H1 (cell line): ENCODE measurements around the gene RNASE4. TPM values are rescaled to one million over a fixed set of nuclear protein-coding genes. Genes with fewer than 3 reads are reported as not detected.
A peak's percentile ranks its signal among the peaks of the same experiment; 100 is the strongest.

Source experiments
- CTCF ChIA-PET: fragments of 300-600 bp; sonication (Branson Sonifier 250); formaldehyde crosslinking; loops from one replicate; lab custom pipeline; 2021; ENCODE audit not compliant: partially characterized antibody; lab: Charles Lee
- POLR2A ChIA-PET: fragments of 300-600 bp; sonication (Branson Sonifier 250); formaldehyde crosslinking; loops from one replicate; lab custom pipeline; 2021; ENCODE audit warnings: inconsistent platforms; ENCODE audit not compliant: partially characterized antibody; lab: Charles Lee
- DNase-seq, 2 experiments: peaks; one replicate each; pipeline versions ENCODE4 v3.0.0 to v3.0.0-alpha.2; 2010 to 2022; ENCODE audit warnings: low spot score in 2 of 2, low read depth in 1 of 2, mixed read lengths in 1 of 2
- FAIRE-seq: peaks from 2 replicates; lab custom pipeline; 2011; peaks lifted over from hg19 to GRCh38; lab: Jason Lieb, UNC
- H2AFZ ChIP-seq: 2 replicates; pipeline ENCODE4 v1.8.1; 2012; ENCODE audit warnings: low read length, inconsistent platforms
- H2AK5ac ChIP-seq: 2 replicates; pipeline ENCODE4 v1.6.1; 2013; ENCODE audit warnings: low read depth, low read length
- H2BK120ac ChIP-seq: replicated peaks from 2 replicates; pipeline ENCODE3; 2013; ENCODE audit warnings: low read depth, low read length, inconsistent platforms
- H2BK12ac ChIP-seq: 2 replicates; pipeline ENCODE4 v1.6.1; 2013; ENCODE audit warnings: low read depth, low read length
- H2BK15ac ChIP-seq: 2 replicates; pipeline ENCODE4 v1.6.1; 2013; ENCODE audit warnings: low read length
- H2BK20ac ChIP-seq: 2 replicates; pipeline ENCODE4 v1.6.1; 2013; ENCODE audit warnings: low read length
- H2BK5ac ChIP-seq: 2 replicates; pipeline ENCODE4 v1.6.1; 2013; ENCODE audit warnings: low read depth, low read length
- H3K14ac ChIP-seq: 2 replicates; pipeline ENCODE4 v1.6.1; 2013; ENCODE audit warnings: inconsistent platforms; ENCODE audit not compliant: insufficient read length
- H3K18ac ChIP-seq: 2 replicates; pipeline ENCODE4 v1.6.1; 2013; ENCODE audit warnings: low read length; ENCODE audit errors: extremely low read depth
- H3K23ac ChIP-seq: 2 replicates; pipeline ENCODE4 v1.6.1; 2013; ENCODE audit warnings: inconsistent platforms; ENCODE audit not compliant: insufficient read length
- H3K23me2 ChIP-seq: 2 replicates; pipeline ENCODE4 v1.6.1; 2013; ENCODE audit warnings: low read depth, low read length
- H3K27ac ChIP-seq: 2 replicates; pipeline ENCODE4 v1.6.1; 2011; ENCODE audit warnings: low read depth, low read length, inconsistent platforms
- H3K27me3 ChIP-seq, 4 experiments: replicated peaks in 1 of 4; 1 replicate in 1 of 4; 2 replicates in 3 of 4; pipeline versions ENCODE4 v1.6.1 to v1.8.1; 2011 to 2013; ENCODE audit warnings: low read length in 3 of 4, mild to moderate bottlenecking in 3 of 4, inconsistent platforms in 2 of 4, mixed read lengths in 2 of 4, moderate library complexity in 1 of 4; ENCODE audit not compliant: control insufficient read depth in 3 of 4, insufficient read depth in 3 of 4; ENCODE audit errors: extremely low read depth in 1 of 4
- H3K36me3 ChIP-seq, 4 experiments: 2 replicates each; pipeline versions ENCODE4 v1.6.1 to v1.8.1; 2011 to 2013; ENCODE audit warnings: mild to moderate bottlenecking in 4 of 4, low read length in 3 of 4, moderate library complexity in 2 of 4, control low read depth in 1 of 4, inconsistent platforms in 1 of 4; ENCODE audit not compliant: insufficient read depth in 4 of 4, control insufficient read depth in 2 of 4
- H3K4ac ChIP-seq: replicated peaks from 2 replicates; pipeline ENCODE3; 2013; ENCODE audit warnings: low read length, low read depth, mixed read lengths, inconsistent platforms; ENCODE audit not compliant: insufficient read length
- H3K4me1 ChIP-seq, 4 experiments: replicated peaks in 1 of 4; 1 replicate in 1 of 4; 2 replicates in 3 of 4; pipeline versions ENCODE4 v1.6.1 to v1.8.1; 2011 to 2013; ENCODE audit warnings: low read length in 3 of 4, inconsistent platforms in 2 of 4, mixed read lengths in 1 of 4; ENCODE audit not compliant: insufficient read depth in 4 of 4, control insufficient read depth in 3 of 4
- H3K4me2 ChIP-seq, 2 experiments: 2 replicates each; pipeline versions ENCODE4 v1.6.1 to v1.8.1; 2011 to 2013; ENCODE audit warnings: low read depth in 2 of 2, low read length in 2 of 2, control low read depth in 1 of 2, inconsistent platforms in 1 of 2, mild to moderate bottlenecking in 1 of 2; ENCODE audit not compliant: insufficient read depth in 1 of 2
- H3K4me3 ChIP-seq, 4 experiments: fragments of 200-600, 300-600 bp in 1 of 4; sonication (generic), shearing (Covaris generic), sonication (Bioruptor Twin) in 1 of 4; 2 replicates each; pipeline versions ENCODE4 v1.5.1 to v1.8.1; 2011 to 2016; ENCODE audit warnings: low read length in 4 of 4, low read depth in 3 of 4, control low read depth in 2 of 4, inconsistent platforms in 2 of 4, mild to moderate bottlenecking in 2 of 4, mixed read lengths in 1 of 4, moderate library complexity in 1 of 4; ENCODE audit not compliant: insufficient read depth in 2 of 4; ENCODE audit errors: extremely low read depth in 1 of 4
- H3K56ac ChIP-seq: replicated peaks from 2 replicates; pipeline ENCODE3; 2013; ENCODE audit warnings: low read depth, mild to moderate bottlenecking, mixed read lengths, low read length, inconsistent platforms; ENCODE audit not compliant: insufficient read length
- H3K79me1 ChIP-seq: 2 replicates; pipeline ENCODE4 v1.6.1; 2013; ENCODE audit warnings: low read depth, low read length, control low read depth
- H3K79me2 ChIP-seq, 2 experiments: 2 replicates each; pipeline versions ENCODE4 v1.6.1 to v1.8.1; 2012 to 2013; ENCODE audit warnings: low read length in 2 of 2, mild to moderate bottlenecking in 2 of 2, inconsistent platforms in 1 of 2; ENCODE audit not compliant: insufficient read depth in 2 of 2, control insufficient read depth in 1 of 2
- H3K9ac ChIP-seq, 4 experiments: replicated peaks in 1 of 4; 1 replicate in 1 of 4; 2 replicates in 3 of 4; pipeline versions ENCODE4 v1.6.1 to v1.8.1; 2011 to 2013; ENCODE audit warnings: low read depth in 3 of 4, low read length in 3 of 4, control low read depth in 2 of 4, mild to moderate bottlenecking in 2 of 4, moderate library complexity in 2 of 4, inconsistent platforms in 1 of 4; ENCODE audit errors: extremely low read depth in 1 of 4
- H3K9me3 ChIP-seq, 2 experiments: 2 replicates each; pipeline versions ENCODE4 v1.6.1 to v1.8.1; 2012 to 2013; ENCODE audit warnings: mild to moderate bottlenecking in 2 of 2, moderate library complexity in 2 of 2, control low read depth in 1 of 2, inconsistent platforms in 1 of 2, low read depth in 1 of 2, low read length in 1 of 2, mixed read lengths in 1 of 2; ENCODE audit not compliant: insufficient read depth in 2 of 2
- H4K20me1 ChIP-seq, 2 experiments: replicated peaks in 1 of 2; 2 replicates each; pipeline versions ENCODE3 to v1.8.1; 2011 to 2013; ENCODE audit warnings: inconsistent platforms in 2 of 2, low read length in 2 of 2, mild to moderate bottlenecking in 1 of 2; ENCODE audit not compliant: insufficient read depth in 2 of 2, control insufficient read depth in 1 of 2
- H4K5ac ChIP-seq: 2 replicates; pipeline ENCODE4 v1.6.1; 2013; ENCODE audit warnings: low read length, low read depth, mixed read lengths, inconsistent platforms; ENCODE audit not compliant: insufficient read length
- H4K8ac ChIP-seq: 2 replicates; pipeline ENCODE4 v1.8.0; 2013; ENCODE audit warnings: mild to moderate bottlenecking, moderate library complexity, low read length, inconsistent platforms; ENCODE audit not compliant: insufficient read depth; ENCODE audit errors: extremely low read depth
- H4K91ac ChIP-seq: replicated peaks from 2 replicates; pipeline ENCODE3; 2013; ENCODE audit warnings: low read length, mixed read lengths, inconsistent platforms; ENCODE audit not compliant: insufficient read length
- ASH2L ChIP-seq: fragments of 200-600, 300-600 bp; sonication (generic); IDR thresholded peaks from one replicate; pipeline ENCODE4 v1.7.1; 2017; ENCODE audit warnings: low read length
- BACH1 ChIP-seq: IDR thresholded peaks from 2 replicates; pipeline ENCODE4 v1.6.1; 2012; ENCODE audit warnings: low read length, improper control_type of control experiment
- HDAC2 ChIP-seq, 2 experiments: fragments of 300-600 bp in 1 of 2; sonication (generic) in 1 of 2; IDR thresholded peaks; 2 replicates each; pipeline ENCODE4 v1.6.1; 2011 to 2012; ENCODE audit warnings: low read depth in 2 of 2, low read length in 2 of 2, mild to moderate bottlenecking in 2 of 2, moderate library complexity in 2 of 2, borderline replicate concordance in 1 of 2, inconsistent platforms in 1 of 2
- KDM4A ChIP-seq: IDR thresholded peaks from one replicate; pipeline ENCODE4 v1.7.1; 2012; ENCODE audit warnings: low read depth, mild to moderate bottlenecking, moderate library complexity, low read length, inconsistent platforms; ENCODE audit not compliant: severe bottlenecking
- PHF8 ChIP-seq: fragments of 200-600 bp; sonication (generic); conservative IDR thresholded peaks from 2 replicates; pipeline ENCODE4 v1.7.1; 2012; ENCODE audit warnings: low read depth, mild to moderate bottlenecking, inconsistent platforms, low read length, moderate library complexity
- POLR2A ChIP-seq, 2 experiments: IDR thresholded peaks; 1 replicate in 1 of 2; 2 replicates in 1 of 2; pipeline ENCODE4 v1.6.1; 2011; ENCODE audit warnings: low read depth in 2 of 2, low read length in 2 of 2, mild to moderate bottlenecking in 2 of 2; ENCODE audit errors: control extremely low read depth in 1 of 2
- POLR2AphosphoS5 ChIP-seq: IDR thresholded peaks from 2 replicates; pipeline ENCODE4 v1.6.1; 2011; ENCODE audit warnings: low read depth, low read length
- RBBP5 ChIP-seq: IDR thresholded peaks from 2 replicates; pipeline ENCODE4 v1.7.1; 2012; ENCODE audit warnings: low read depth, mild to moderate bottlenecking, inconsistent platforms, low read length, moderate library complexity, borderline replicate concordance
- SRF ChIP-seq: IDR thresholded peaks from 2 replicates; pipeline ENCODE4 v1.6.1; 2011; ENCODE audit warnings: mild to moderate bottlenecking, low read depth, low read length, moderate library complexity
- TAF1 ChIP-seq: IDR thresholded peaks from 2 replicates; pipeline ENCODE4 v1.6.1; 2011; ENCODE audit warnings: mild to moderate bottlenecking, low read depth, low read length
- WGBS, 2 experiments: shearing (Covaris generic) in 1 of 2; methylation state at CpG; one replicate each; pipeline versions ENCODE4 v1.1.6 to v1.1.7; 2013 to 2015; ENCODE audit warnings: low lambda C conversion rate in 2 of 2, mixed read lengths in 2 of 2, inconsistent platforms in 1 of 2, low coverage in 1 of 2, missing lambda C conversion rate in 1 of 2; ENCODE audit not compliant: insufficient replicate concordance in 2 of 2, insufficient coverage in 1 of 2, insufficient read length in 1 of 2; ENCODE audit errors: extremely low coverage in 1 of 2, missing lambda C conversion rate in 1 of 2; 5-methylcytosine and 5-hydroxymethylcytosine counted together
- polyA plus RNA-seq, 7 experiments: library from polyadenylated mRNA; depleted of rRNA in 3 of 7; stranded (reverse) in 5 of 7; unstranded in 2 of 7; fragments of >200 nt in 5 of 7; fragments of 200-250 nt in 2 of 7; gene quantifications; 1 replicate in 5 of 7; 2 replicates in 1 of 7; 4 replicates in 1 of 7; pipeline versions ENCODE4 v1.2.1 to v1.2.3, GENCODE V29; 2011 to 2013; ENCODE audit warnings: missing spikeins in 2 of 7, mixed read lengths in 2 of 7
- total RNA-seq: library from RNA; stranded (reverse); fragmentation: NEBNext Ultra II Directional; extraction: Animal tissue kit (Norgen Biotek cat#: 25700); gene quantifications from 2 replicates; pipeline ENCODE4 v1.2.1, GENCODE V29; 2021
- TF ChIP-seq, protein P1 (sequence below): IDR thresholded peaks from 2 replicates; pipeline ENCODE4 v1.6.1; 2012; ENCODE audit warnings: inconsistent platforms

Gene RNASE4
- total and polyA plus RNA-seq, 2 of the 8 experiments (the other 6 are each of a cell fraction or from before 2014, with no cell fraction given), result 0.61 to 3.5 TPM

DNA sequence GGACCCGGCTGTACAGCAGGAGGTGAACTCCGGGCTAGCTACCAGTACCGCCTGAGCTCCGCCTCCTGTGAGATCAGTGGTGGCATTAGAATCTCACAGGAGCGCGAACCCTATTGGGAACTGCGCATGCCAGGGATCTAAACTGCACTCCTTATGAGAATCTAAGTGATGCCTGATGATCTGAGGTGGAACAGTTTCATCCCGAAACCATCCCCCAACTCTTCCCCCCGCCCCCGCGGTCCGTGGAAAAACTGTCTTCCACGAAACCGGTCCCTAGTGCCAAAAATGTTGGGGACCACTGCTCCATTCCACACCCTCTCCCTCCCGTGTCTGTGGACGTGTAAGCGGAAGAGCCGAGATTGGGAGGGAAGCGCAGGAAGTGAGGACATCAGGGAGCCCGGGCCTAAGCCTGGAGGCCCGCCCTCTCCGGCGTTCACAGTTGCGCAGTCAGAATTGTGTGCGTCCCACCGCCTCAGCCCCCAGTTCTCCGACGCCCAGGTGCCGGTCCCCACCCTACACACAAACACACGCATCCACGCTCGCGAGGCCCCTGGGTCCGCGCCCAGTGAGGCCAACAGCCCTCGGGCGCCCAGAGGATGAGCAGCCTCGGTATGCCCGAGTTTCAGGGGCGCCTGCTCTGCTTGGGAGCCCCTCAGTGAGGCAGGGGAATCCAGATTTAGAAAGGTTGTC lies 1.8 kb upstream of the RNASE4 start:
- Histone ChIP-seq H3K79me1 (no peaks in the 10 kb centered on the region), H2BK20ac (no peak overlapping the region)
- TF ChIP-seq POLR2AphosphoS5 (peak; percentile 48), PHF8 (peak; percentile 50), ASH2L (peak; percentile 98), POLR2A (IDR thresholded peaks at IDR 0.05; ENCODE audit: control extremely low read depth in 1 of 2, low read depth in 2 of 2, low read length in 2 of 2) (peak; percentile 42 to 60), HDAC2 (IDR thresholded peaks at IDR 0.05; ENCODE audit: borderline replicate concordance in 1 of 2, low read depth in 2 of 2, low read length in 2 of 2) (no peak; a peak in 1 of 4 replicates), RBBP5 (peak; percentile 100), KDM4A (peak; percentile 87), BACH1 (peak; percentile 67; the same call in 1 of the 2 replicates), TAF1 (peak; percentile 33; the same call in 1 of the 2 replicates), SRF (no peak)
- TF ChIP-seq, protein P1, sequence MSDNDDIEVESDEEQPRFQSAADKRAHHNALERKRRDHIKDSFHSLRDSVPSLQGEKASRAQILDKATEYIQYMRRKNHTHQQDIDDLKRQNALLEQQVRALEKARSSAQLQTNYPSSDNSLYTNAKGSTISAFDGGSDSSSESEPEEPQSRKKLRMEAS, result no peak
- TF ChIP-seq, all 59 proteins: peak for 8
- H3K4me3 ChIP-seq, result peak overlapping the region; percentile 67 to 99 (median 98)
- FAIRE-seq, result no peak
- H3K9me3 ChIP-seq, result no peaks in the 10 kb centered on the region
- no peak overlapping the region for H2BK15ac ChIP-seq
- H3K4me2 ChIP-seq, result peak overlapping the region; percentile 60 to 79
- WGBS, 2 experiments, result 2% methylated on average over 35 of the region's 40 CpGs; no CpG with 5 or more reads in 1 of the 2 experiments
- no peak overlapping the region; the same call in 1 of the 2 replicates for H3K18ac ChIP-seq
- peaks cover 27% of the 10 kb centered on the region for H3K23me2 ChIP-seq
- peak overlapping the region; percentile 88 for H4K91ac ChIP-seq
- peaks cover 0 to 6% (median 4%) of the 10 kb centered on the region in 4 experiments; a peak in 5 of 7 replicates for H3K4me1 ChIP-seq
- peak overlapping the region; percentile 34; the same call in 1 of the 2 replicates for H2AFZ ChIP-seq
- peak overlapping the region; percentile 49 for H4K5ac ChIP-seq
- H2BK5ac ChIP-seq, result peak overlapping the region; percentile 10; the same call in 1 of the 2 replicates
- no peak overlapping the region for H2AK5ac ChIP-seq
- H3K36me3 ChIP-seq, result no peaks in the 10 kb centered on the region
- DNase-seq, result peak in 1 of 2 experiments; percentile 76
- H3K9ac ChIP-seq, result peak overlapping the region in 3 of 4 experiments; percentile 55 to 75 (median 74); a peak in 5 of 7 replicates
- ChIA-PET POLR2A (interaction anchor here (1.0 to 3.2 kb wide), 8 partner anchors 21 to 288 kb away, joined by 3 to 17 read pairs (median 5); no protein-coding TSS in a partner anchor), CTCF (interaction anchor here (0.8 to 16.7 kb wide), 10 partner anchors 8 to 339 kb away, joined by 3 to 282 read pairs (median 6); partner anchors contain the start of gene PARP2)
- H2BK120ac ChIP-seq, result no peak overlapping the region
- no peak overlapping the region for H3K14ac ChIP-seq
- H2BK12ac ChIP-seq, result no peak overlapping the region
- H4K8ac ChIP-seq, result peak overlapping the region; percentile 83; the same call in 1 of the 2 replicates
- H3K27me3 ChIP-seq, result no peaks in the 10 kb centered on the region
- H3K4ac ChIP-seq, result peak overlapping the region; percentile 80
- no peaks in the 10 kb centered on the region for H4K20me1 ChIP-seq
- no peak overlapping the region for H3K23ac ChIP-seq
- peak overlapping the region; percentile 87 for H3K56ac ChIP-seq
- no peaks in the 10 kb centered on the region for H3K79me2 ChIP-seq
- H3K27ac ChIP-seq, result peak overlapping the region; percentile 62; the same call in 1 of the 2 replicates
